NCI-H82 treated with DMSO at 0.1 percent for 48 hours (cell line): ENCODE results near the gene ADAMTS8.

Source experiments
- DNase-seq: peaks from one replicate; lab custom pipeline; 2025; ENCODE audit not compliant: unreplicated experiment; lab: John Stamatoyannopoulos, UW

ADAMTS8 gene

GRCh38 chr11:130428316-130429119 is at the start of gene ADAMTS8:
Gene ADAMTS8 (minus strand): TSS chr11:130428609. CDS start chr11:130428286, 323 bp downstream.
- no peak for DNase-seq

- no peak for DNase-seq
These were observed 49.3 kb upstream of the ADAMTS8 start for GRCh38 chr11:130477586-130478203.

- DNase-seq = no peak
These were observed 48.6 kb upstream of the ADAMTS8 start for GRCh38 chr11:130476922-130477491.

GRCh38 chr11:130476200-130476921 is 48.0 kb upstream of the ADAMTS8 start:
- no peak for DNase-seq

- DNase-seq = no peak
These were observed 47.1 kb upstream of the ADAMTS8 start for GRCh38 chr11:130475426-130476053.

- DNase-seq = no peak
These were observed 46.4 kb upstream of the ADAMTS8 start for GRCh38 chr11:130474637-130475400.

- DNase-seq = no peak
These were observed 45.5 kb upstream of the ADAMTS8 start for GRCh38 chr11:130473795-130474377.

- no peak for DNase-seq
These were observed 44.8 kb upstream of the ADAMTS8 start for GRCh38 chr11:130473056-130473794.

GRCh38 chr11:130472434-130472961 is 44.1 kb upstream of the ADAMTS8 start:
- DNase-seq = no peak

GRCh38 chr11:130471731-130472433 is 43.5 kb upstream of the ADAMTS8 start:
- no peak for DNase-seq

- DNase-seq = no peak
These were observed 42.7 kb upstream of the ADAMTS8 start for GRCh38 chr11:130470832-130471706.

- DNase-seq = no peak
These were observed 40.8 kb upstream of the ADAMTS8 start for GRCh38 chr11:130469181-130469580.

GRCh38 chr11:130467116-130467900 is 38.9 kb upstream of the ADAMTS8 start:
- no peak for DNase-seq

GRCh38 chr11:130465263-130465662 is 36.9 kb upstream of the ADAMTS8 start:
- DNase-seq = no peak

GRCh38 chr11:130464291-130464812 is 35.9 kb upstream of the ADAMTS8 start:
- no peak for DNase-seq

GRCh38 chr11:130462931-130463330 is 34.5 kb upstream of the ADAMTS8 start:
- DNase-seq = no peak
